ENCODE measurements around the gene FOXI2. TPM values are rescaled to one million over a fixed set of nuclear protein-coding genes. Genes with fewer than 3 reads are reported as not detected.

The FOXI2 gene
- total RNA-seq, 6 donors from 2014 or later: 0.06 to 0.20 (median 0.10) TPM; not detected in 3

- no peak overlapping the region for H3K27ac ChIP-seq
- H3K36me3 ChIP-seq: no peaks in the 10 kb centered on the region
- DNase-seq: no peak
- TF ChIP-seq EP300 (IDR thresholded peaks at IDR 0.05) (no peak), POLR2AphosphoS5 (IDR thresholded peaks at IDR 0.05) (no peak), CTCF (IDR thresholded peaks at IDR 0.05) (no peak), POLR2A (IDR thresholded peaks at IDR 0.05) (no peak)
- no peak overlapping the region for H3K4me3 ChIP-seq
- H3K27me3 ChIP-seq: peaks cover 0 to 32% (median 20%) of the 10 kb centered on the region in 4 donors
- peaks cover 6 to 31% (median 16%) of the 10 kb centered on the region in 4 donors for H3K4me1 ChIP-seq
- no peak for ATAC-seq (ENCODE audit: low FRiP score in 2 of 2)
- no peaks in the 10 kb centered on the region for H3K9me3 ChIP-seq
- 50 to 67% methylated on average over 1 of the region's 1 CpG for WGBS, 2 donors
Measured at GRCh38 chr10:127739908-127740307, 2.9 kb downstream of the FOXI2 start.

GRCh38 chr10:127740596-127740995 is 3.6 kb downstream of the FOXI2 start:
- DNase-seq: no peak
- Histone ChIP-seq H3K27me3 (peaks cover 0 to 29% (median 15%) of the 10 kb centered on the region in 4 donors), H3K4me3 (no peak overlapping the region), H3K36me3 (no peaks in the 10 kb centered on the region), H3K27ac (no peak overlapping the region), H3K9me3 (no peaks in the 10 kb centered on the region), H3K4me1 (peaks cover 6 to 31% (median 16%) of the 10 kb centered on the region in 4 donors)
- no peak for ATAC-seq (ENCODE audit: low FRiP score in 2 of 2)
- TF ChIP-seq EP300 (IDR thresholded peaks at IDR 0.05): no peak
- TF ChIP-seq POLR2A (IDR thresholded peaks at IDR 0.05): no peak
- TF ChIP-seq POLR2AphosphoS5 (IDR thresholded peaks at IDR 0.05): no peak
- no peak for TF ChIP-seq CTCF (IDR thresholded peaks at IDR 0.05)
- 84 to 86% methylated on average over 5 of the region's 5 CpGs for WGBS, 2 donors

DNA sequence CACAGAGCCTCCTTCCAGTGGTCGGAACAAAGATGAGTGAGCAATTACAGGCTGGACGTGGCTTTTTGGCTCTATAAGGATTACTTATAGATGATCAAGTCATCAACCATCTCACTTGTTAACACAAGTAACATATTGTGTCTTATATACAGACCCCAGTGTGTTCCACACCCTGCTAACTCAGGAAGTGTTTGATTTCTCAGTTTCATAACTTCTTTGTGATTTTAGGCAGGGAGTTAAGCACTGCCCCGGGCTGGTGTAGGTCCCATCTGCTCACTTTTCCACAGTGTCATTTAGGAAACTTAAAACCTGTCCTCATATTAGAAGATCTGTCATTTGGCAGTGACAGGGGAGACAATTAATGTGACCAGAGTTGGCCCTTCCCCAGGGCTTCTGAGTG is 6.2 kb downstream of the FOXI2 start:
- Histone ChIP-seq H3K9me3 (no peaks in the 10 kb centered on the region), H3K4me3 (no peak overlapping the region), H3K4me1 (peaks cover 0 to 9% (median 7%) of the 10 kb centered on the region in 4 donors), H3K36me3 (no peaks in the 10 kb centered on the region), H3K27ac (no peak overlapping the region), H3K27me3 (peaks cover 0 to 10% (median 3%) of the 10 kb centered on the region in 4 donors)
- TF ChIP-seq POLR2AphosphoS5 (IDR thresholded peaks at IDR 0.05): no peak
- no peak for TF ChIP-seq EP300 (IDR thresholded peaks at IDR 0.05)
- TF ChIP-seq POLR2A (IDR thresholded peaks at IDR 0.05): no peak
- TF ChIP-seq CTCF (IDR thresholded peaks at IDR 0.05): no peak
- 65 to 69% methylated on average over 3 of the region's 3 CpGs for WGBS, 2 donors
- ATAC-seq (ENCODE audit: low FRiP score in 2 of 2): no peak
- DNase-seq: no peak

- H3K36me3 ChIP-seq: no peaks in the 10 kb centered on the region
- H3K4me1 ChIP-seq: no peaks in the 10 kb centered on the region
- ATAC-seq (ENCODE audit: low FRiP score in 2 of 2) (no peak), DNase-seq (peak in 1 of 2 donors; percentile 15)
- no peaks in the 10 kb centered on the region for H3K27me3 ChIP-seq
- TF ChIP-seq EP300 (IDR thresholded peaks at IDR 0.05) (no peak), POLR2A (IDR thresholded peaks at IDR 0.05) (no peak), POLR2AphosphoS5 (IDR thresholded peaks at IDR 0.05) (no peak), CTCF (IDR thresholded peaks at IDR 0.05) (no peak)
- H3K4me3 ChIP-seq: no peak overlapping the region
- H3K27ac ChIP-seq: no peak overlapping the region
- 58 to 67% methylated on average over 8 to 9 of the region's 9 CpGs for WGBS, 2 donors
- peaks cover 0 to 8% (median 4%) of the 10 kb centered on the region in 4 donors for H3K9me3 ChIP-seq
Measured at GRCh38 chr10:127744956-127745355, 8.0 kb downstream of the FOXI2 start.

GRCh38 chr10:127745861-127746260 is 8.9 kb downstream of the FOXI2 start:
- DNase-seq (no peak), ATAC-seq (ENCODE audit: low FRiP score in 2 of 2) (no peak)
- WGBS, 2 donors: 60 to 71% methylated on average over 6 of the region's 6 CpGs
- H3K4me3 ChIP-seq: no peak overlapping the region
- TF ChIP-seq POLR2A (IDR thresholded peaks at IDR 0.05) (no peak), POLR2AphosphoS5 (IDR thresholded peaks at IDR 0.05) (no peak), CTCF (IDR thresholded peaks at IDR 0.05) (no peak), EP300 (IDR thresholded peaks at IDR 0.05) (no peak)
- H3K9me3 ChIP-seq: peaks cover 0 to 8% (median 4%) of the 10 kb centered on the region in 4 donors
- H3K27ac ChIP-seq: no peak overlapping the region
- no peaks in the 10 kb centered on the region for H3K27me3 ChIP-seq
- no peaks in the 10 kb centered on the region for H3K4me1 ChIP-seq
- no peaks in the 10 kb centered on the region for H3K36me3 ChIP-seq
